ENCODE measurements around the gene LRRC56.

LRRC56 gene

GRCh38 chr11:540583-541432 is 3.5 kb downstream of the LRRC56 start:
- no peaks in the 10 kb centered on the region for H3K9me3 Mint-ChIP-seq
- DNase-seq (no peak), ATAC-seq (no peak)
- peaks cover 19% of the 10 kb centered on the region for H3K4me1 Mint-ChIP-seq
- no peak overlapping the region for H3K4me3 Mint-ChIP-seq
- no peak overlapping the region for H3K27ac Mint-ChIP-seq
- H3K27me3 Mint-ChIP-seq = no peaks in the 10 kb centered on the region

DNA sequence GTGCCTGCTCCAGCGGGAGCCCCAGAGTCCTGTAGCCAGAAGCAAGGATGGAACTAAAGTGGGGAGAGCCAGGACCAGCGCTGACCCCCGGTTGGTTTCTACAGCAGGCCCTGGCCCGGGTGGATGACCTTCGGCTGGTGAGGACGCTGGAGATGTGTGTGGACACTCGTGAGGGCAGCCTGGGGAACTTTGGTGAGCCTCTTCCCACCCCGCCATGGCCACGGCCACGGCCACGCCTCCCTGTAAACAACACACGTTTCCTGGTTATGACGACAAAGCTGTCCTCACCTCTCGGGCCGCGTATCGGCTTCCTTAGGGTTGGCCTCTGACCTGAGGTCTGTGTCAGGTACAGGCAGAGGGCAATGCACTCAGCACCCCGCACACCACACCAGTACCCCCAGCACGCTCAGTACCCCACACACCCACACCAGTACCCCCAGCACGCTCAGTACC is 4.1 kb downstream of the LRRC56 start:
- no peak overlapping the region for H3K27ac Mint-ChIP-seq
- peaks cover 13% of the 10 kb centered on the region for H3K4me1 Mint-ChIP-seq
- no peaks in the 10 kb centered on the region for H3K27me3 Mint-ChIP-seq
- ATAC-seq (no peak), DNase-seq (no peak)
- no peaks in the 10 kb centered on the region for H3K9me3 Mint-ChIP-seq
- H3K4me3 Mint-ChIP-seq = no peak overlapping the region

GRCh38 chr11:544817-545166 is 7.5 kb downstream of the LRRC56 start:
- no peak overlapping the region for H3K27ac Mint-ChIP-seq
- H3K9me3 Mint-ChIP-seq = no peaks in the 10 kb centered on the region
- ATAC-seq (peak; percentile 31), DNase-seq (no peak)
- H3K27me3 Mint-ChIP-seq = no peaks in the 10 kb centered on the region
- H3K4me3 Mint-ChIP-seq = no peak overlapping the region
- H3K4me1 Mint-ChIP-seq = peaks cover 5% of the 10 kb centered on the region

GRCh38 chr11:545171-545570 is 7.8 kb downstream of the LRRC56 start:
- no peak overlapping the region for H3K4me3 Mint-ChIP-seq
- H3K4me1 Mint-ChIP-seq = peaks cover 5% of the 10 kb centered on the region
- DNase-seq = no peak
- no peak overlapping the region for H3K27ac Mint-ChIP-seq
- no peaks in the 10 kb centered on the region for H3K9me3 Mint-ChIP-seq
- H3K27me3 Mint-ChIP-seq = no peaks in the 10 kb centered on the region
- ATAC-seq = no peak

DNA sequence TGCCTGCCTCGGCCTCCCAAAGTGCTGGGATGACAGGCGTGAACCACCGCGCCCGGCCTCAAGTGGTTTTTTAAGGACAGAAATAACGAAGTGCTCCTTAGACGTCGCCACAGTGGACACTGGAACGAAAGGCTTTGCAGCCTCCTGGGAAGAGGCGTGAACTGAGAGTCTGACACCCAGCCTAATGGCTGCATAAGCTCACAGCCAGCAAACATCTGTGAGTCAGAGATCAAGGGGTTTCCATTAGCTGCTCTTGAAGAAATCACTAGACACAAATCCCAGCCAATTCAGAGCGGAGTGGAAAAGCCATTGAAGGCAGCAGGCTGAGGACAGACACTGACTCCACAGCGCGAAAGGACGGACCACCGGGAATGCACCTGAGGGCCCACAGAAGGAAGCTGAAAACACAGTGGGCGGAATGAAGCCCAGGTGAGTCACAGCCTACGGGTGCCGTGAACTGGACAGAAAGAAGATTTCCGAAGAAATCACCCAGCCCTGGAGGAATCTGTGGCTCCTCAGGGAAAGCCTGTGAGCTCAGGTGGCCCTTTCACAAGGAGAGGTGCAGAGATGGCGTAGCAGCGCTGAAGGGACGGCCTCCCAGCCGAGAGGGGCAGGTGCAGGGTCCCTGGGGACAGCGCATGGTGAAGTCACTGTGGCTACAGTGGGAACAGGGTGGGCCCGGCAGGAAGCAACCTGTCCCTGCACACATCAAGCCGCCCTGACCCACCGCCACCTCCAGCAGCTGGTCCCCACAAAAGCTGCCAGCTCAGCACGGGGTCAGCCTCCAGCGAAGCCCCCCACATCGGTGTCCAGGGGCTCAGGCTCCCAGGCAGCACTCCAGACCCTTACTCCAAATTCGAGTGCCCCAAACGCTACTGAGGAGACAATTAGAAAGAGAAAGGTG is 11.6 kb downstream of the LRRC56 start:
- ATAC-seq (no peak), DNase-seq (no peak)
- Mint-ChIP-seq H3K9me3 (no peaks in the 10 kb centered on the region), H3K27ac (no peak overlapping the region), H3K4me1 (peaks cover 6% of the 10 kb centered on the region), H3K27me3 (no peaks in the 10 kb centered on the region), H3K4me3 (no peak overlapping the region)

GRCh38 chr11:550021-550745 is 12.9 kb downstream of the LRRC56 start:
- Mint-ChIP-seq H3K9me3 (no peaks in the 10 kb centered on the region), H3K27me3 (no peaks in the 10 kb centered on the region), H3K4me3 (no peak overlapping the region), H3K27ac (no peak overlapping the region), H3K4me1 (peaks cover 10% of the 10 kb centered on the region)
- no peak for DNase-seq
- no peak for ATAC-seq

DNA sequence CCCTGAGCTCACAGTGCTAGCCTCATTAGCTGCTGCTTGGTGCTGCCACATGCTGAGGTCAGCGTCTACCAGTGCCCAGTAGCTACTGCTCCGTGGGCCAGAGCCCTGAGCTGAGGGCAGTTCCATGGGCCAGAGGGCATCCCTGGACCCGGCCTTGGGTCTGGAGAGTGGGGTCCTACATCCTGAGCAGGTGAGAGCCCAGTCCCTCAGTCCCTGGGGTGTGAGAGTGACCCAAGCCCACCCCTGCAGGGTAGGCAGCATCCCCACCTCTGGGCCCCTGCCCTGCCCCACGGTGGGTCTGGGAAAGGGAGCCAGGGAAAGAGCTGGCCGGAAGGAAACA is 13.4 kb downstream of the LRRC56 start:
- ATAC-seq = no peak

GRCh38 chr11:551131-551530 is 13.8 kb downstream of the LRRC56 start:
- no peak for DNase-seq
- Mint-ChIP-seq H3K9me3 (no peaks in the 10 kb centered on the region), H3K4me3 (no peak overlapping the region), H3K27ac (no peak overlapping the region), H3K27me3 (peaks cover 5% of the 10 kb centered on the region), H3K4me1 (peaks cover 11% of the 10 kb centered on the region)
- ATAC-seq = no peak

More for the DNA sequence above, 13.4 kb downstream of the LRRC56 start:
- no peak overlapping the region for H3K27ac Mint-ChIP-seq
- DNase-seq = no peak
- peaks cover under 1% of the 10 kb centered on the region for H3K27me3 Mint-ChIP-seq
- H3K9me3 Mint-ChIP-seq = no peaks in the 10 kb centered on the region
- H3K4me3 Mint-ChIP-seq = no peak overlapping the region
- H3K4me1 Mint-ChIP-seq = peaks cover 10% of the 10 kb centered on the region

GRCh38 chr11:551596-551995 is 14.3 kb downstream of the LRRC56 start:
- no peak overlapping the region for H3K4me3 Mint-ChIP-seq
- DNase-seq (no peak), ATAC-seq (no peak)
- peaks cover 16% of the 10 kb centered on the region for H3K4me1 Mint-ChIP-seq
- no peaks in the 10 kb centered on the region for H3K9me3 Mint-ChIP-seq
- peaks cover 9% of the 10 kb centered on the region for H3K27me3 Mint-ChIP-seq
- peak overlapping the region in 1 of 2 donors; percentile 34 for H3K27ac Mint-ChIP-seq

- DNase-seq (no peak), ATAC-seq (no peak)
- Mint-ChIP-seq H3K4me3 (no peak overlapping the region), H3K9me3 (no peaks in the 10 kb centered on the region), H3K27ac (no peak overlapping the region), H3K4me1 (peaks cover 18% of the 10 kb centered on the region), H3K27me3 (peaks cover 27% of the 10 kb centered on the region)
Observed at GRCh38 chr11:553083-553987, 16.0 kb downstream of the LRRC56 start.

DNA sequence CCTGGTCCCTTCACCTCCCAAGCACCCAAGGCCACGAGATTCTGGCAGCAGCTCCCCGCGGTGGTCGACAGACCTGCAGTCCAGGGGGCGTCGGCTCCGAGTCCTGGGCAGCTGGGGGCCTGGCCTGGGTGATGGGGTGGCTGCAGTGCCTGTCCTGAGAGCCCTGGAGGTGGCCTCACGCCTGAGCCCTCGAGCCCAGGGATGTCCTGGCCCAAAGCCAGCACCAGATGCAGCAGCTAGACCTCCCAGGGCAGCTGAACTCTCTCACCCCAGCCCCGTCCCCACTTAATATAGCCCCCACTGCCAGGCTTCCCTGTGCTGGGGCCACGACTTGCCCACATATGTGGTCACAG is 16.6 kb downstream of the LRRC56 start:
- Mint-ChIP-seq H3K4me1 (peaks cover 15% of the 10 kb centered on the region), H3K4me3 (peak overlapping the region in 1 of 2 donors; percentile 50), H3K27ac (no peak overlapping the region), H3K27me3 (peaks cover 27% of the 10 kb centered on the region), H3K9me3 (no peaks in the 10 kb centered on the region)
- ATAC-seq = no peak
- no peak for DNase-seq

- peak; percentile 70 to 71 for DNase-seq
- Mint-ChIP-seq H3K27me3 (peaks cover 27% of the 10 kb centered on the region), H3K27ac (no peak overlapping the region), H3K4me1 (peaks cover 21% of the 10 kb centered on the region), H3K4me3 (peak overlapping the region; percentile 39 to 61), H3K9me3 (no peaks in the 10 kb centered on the region)
- peak; percentile 68 for ATAC-seq
Observed at GRCh38 chr11:554428-555226, 17.3 kb downstream of the LRRC56 start.

- ATAC-seq (no peak), DNase-seq (no peak)
- H3K27me3 Mint-ChIP-seq = peaks cover 27% of the 10 kb centered on the region
Observed at GRCh38 chr11:555227-555779, 18.0 kb downstream of the LRRC56 start.

More at GRCh38 chr11:555227-555779, 18.0 kb downstream of the LRRC56 start:
- Mint-ChIP-seq H3K4me3 (peak overlapping the region in 1 of 2 donors; percentile 31), H3K4me1 (peaks cover 27% of the 10 kb centered on the region), H3K27ac (no peak overlapping the region), H3K9me3 (no peaks in the 10 kb centered on the region)

Measured in stimulated activated naive CD8-positive, alpha-beta T cell treated with anti-CD3 and anti-CD28 coated beads, Interleukin-15, amount 100 ng/mL, for 72 hours (primary cell).